ENCODE measurements around the gene NLRP1.

- TF ChIP-seq PCBP2 (IDR thresholded peaks at IDR 0.05; ENCODE audit: low read depth, low read length, poor library complexity, severe bottlenecking), result no peak
- TF ChIP-seq ZFX (CRISPR knock-in tag; IDR thresholded peaks at IDR 0.05), result no peak
- TF ChIP-seq CTCF (IDR thresholded peaks at IDR 0.05 in 2 of 3, conservative IDR thresholded peaks at IDR 0.05 in 1 of 3; ENCODE audit: insufficient read depth in 2 of 3, low read depth in 1 of 3, low read length in 3 of 3), result no peak
- TF ChIP-seq SREBF2 (CRISPR knock-in tag; IDR thresholded peaks at IDR 0.05), result no peak
- no peak for TF ChIP-seq ELF4 (CRISPR knock-in tag; IDR thresholded peaks at IDR 0.05)
- no peak for TF ChIP-seq IRF2 (CRISPR knock-in tag; IDR thresholded peaks at IDR 0.05)
- TF ChIP-seq RREB1 (CRISPR knock-in tag; IDR thresholded peaks at IDR 0.05), result no peak
- TF ChIP-seq NBN (IDR thresholded peaks at IDR 0.05; ENCODE audit: low read depth), result no peak
- no peak for TF ChIP-seq ZNF512 (tag; IDR thresholded peaks at IDR 0.05)
- no peak for TF ChIP-seq ZEB2 (IDR thresholded peaks at IDR 0.05)
These were observed 105.3 kb downstream of the NLRP1 start for GRCh38 chr17:5478992-5479391.

All from K562 (cell line).